ENCODE data around the gene CNFN. TPM values are rescaled to one million over a fixed set of nuclear protein-coding genes. Genes with fewer than 3 reads are reported as not detected.

CNFN gene
- total RNA-seq, 1 donor from 2014 or later, result not detected

DNA sequence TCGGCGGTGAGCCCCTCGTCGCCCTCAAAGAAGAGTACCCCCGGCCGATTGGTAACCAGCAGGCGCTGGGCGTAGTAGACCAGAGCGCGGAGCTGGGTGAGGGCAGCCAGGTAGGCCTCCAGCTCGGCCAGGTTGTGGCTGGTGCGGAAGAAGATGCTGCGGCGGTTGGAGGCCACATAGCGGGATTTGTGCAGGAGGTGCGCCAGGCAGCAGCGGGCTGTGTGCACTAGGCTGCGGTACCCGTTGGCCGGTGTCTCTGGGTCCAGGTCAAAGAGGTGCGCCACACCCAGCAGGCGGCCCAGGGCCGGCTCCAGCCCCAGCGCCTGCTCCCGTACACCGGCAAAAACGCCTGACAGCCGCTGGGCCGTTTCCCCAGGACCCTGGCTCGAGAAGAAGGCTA is 20.3 kb upstream of the CNFN start:
- DNase-seq (ENCODE audit: extremely low read depth, low read depth, low spot score), result no peak

DNA sequence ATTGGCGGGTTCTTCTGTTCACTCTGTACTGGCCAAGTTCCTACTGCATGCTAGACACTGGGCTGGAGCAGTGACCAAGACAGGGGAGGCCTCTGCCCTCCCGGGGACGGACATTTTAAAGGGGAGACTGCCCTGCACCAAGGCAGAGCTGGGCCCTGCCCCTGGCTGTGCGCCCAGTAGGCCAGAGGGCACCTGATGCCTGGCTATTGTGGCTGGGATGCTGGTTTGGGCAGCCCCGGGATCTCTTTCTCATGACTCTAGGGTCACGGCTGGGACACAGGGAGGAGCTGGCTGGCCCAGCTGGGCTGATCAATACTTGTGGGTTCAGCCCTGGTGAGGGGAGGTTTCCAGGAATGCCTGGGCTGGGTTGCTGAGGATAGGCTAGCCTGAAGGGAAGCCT is 19.4 kb upstream of the CNFN start:
- no peak for DNase-seq (ENCODE audit: extremely low read depth, low read depth, low spot score)

DNA sequence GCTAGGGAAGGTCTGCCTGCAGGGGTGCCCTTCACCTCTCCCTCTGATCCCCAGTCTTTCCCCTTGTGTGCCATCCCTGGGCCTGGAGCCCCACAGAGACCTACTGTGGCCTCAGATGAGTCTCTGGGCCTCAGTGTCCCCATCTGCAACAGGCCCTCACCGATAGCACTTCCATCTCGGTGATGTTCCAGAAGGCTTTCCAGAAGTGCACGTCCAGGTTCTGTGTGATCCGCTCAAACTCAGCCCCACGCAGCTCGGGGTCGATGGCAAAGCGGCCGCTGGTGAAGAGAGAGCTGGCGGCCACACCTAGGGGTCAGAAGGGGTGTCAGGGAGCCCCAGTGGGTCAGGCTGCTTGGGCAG is 17.7 kb upstream of the CNFN start:
- DNase-seq (ENCODE audit: extremely low read depth, low read depth, low spot score), result no peak

DNA sequence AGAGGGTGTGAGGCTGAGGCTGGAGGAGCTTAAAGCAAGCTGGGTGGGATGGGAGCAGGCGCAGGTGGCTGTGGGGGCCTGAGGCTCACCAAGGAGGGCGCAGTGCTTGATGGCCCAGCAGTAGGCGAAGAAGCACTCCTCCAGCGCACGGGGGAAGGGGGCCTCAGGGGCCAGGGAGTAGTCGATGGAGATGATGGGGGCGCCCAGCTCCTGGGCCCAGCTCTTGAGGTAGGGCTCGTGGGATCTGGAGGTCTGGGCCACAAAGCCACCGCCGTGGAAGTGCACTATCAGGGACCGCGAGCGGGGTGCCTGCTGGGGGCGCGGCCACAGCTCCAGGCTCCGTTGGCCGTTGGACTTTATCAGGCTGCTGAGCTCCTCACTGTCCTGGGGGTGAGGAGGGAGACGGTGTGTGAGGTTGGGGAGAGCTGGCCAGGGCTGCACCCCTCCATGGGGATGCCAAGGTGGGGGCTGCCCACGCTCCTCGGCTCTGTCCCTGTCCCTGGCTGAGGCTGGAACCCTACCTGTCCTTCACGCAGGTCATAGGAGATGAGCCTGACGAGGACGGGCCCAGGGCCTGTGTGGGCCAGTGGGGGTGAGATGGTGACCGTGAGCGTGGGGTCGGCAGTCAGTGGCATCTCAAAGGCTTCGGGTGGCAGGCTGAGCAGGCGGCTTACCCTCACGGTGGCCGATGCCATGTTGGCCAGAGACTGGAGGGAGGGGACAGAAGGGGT is 17.2 kb upstream of the CNFN start:
- DNase-seq (ENCODE audit: extremely low read depth, low read depth, low spot score), result no peak

DNA sequence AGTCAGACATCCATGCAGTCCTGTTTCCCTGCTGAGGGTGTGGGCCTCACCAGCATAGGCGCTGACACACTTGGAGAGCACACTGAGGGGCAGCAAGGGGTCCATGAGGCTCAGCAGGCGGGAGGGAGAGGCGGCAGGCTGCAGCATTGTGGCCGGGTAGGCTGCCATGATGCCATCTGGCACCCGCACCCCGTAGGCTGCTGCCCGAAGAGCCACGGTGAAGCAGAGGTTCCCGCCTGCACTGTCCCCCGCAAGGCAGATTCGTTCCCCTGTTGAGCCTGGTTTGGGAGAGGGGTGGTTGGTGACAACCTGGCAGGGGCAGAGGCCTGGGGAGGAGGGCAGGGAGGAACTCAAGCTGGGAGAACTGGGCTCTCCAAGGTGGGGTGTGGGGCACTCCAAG is 16.0 kb upstream of the CNFN start:
- no peak for DNase-seq (ENCODE audit: extremely low read depth, low read depth, low spot score)

DNA sequence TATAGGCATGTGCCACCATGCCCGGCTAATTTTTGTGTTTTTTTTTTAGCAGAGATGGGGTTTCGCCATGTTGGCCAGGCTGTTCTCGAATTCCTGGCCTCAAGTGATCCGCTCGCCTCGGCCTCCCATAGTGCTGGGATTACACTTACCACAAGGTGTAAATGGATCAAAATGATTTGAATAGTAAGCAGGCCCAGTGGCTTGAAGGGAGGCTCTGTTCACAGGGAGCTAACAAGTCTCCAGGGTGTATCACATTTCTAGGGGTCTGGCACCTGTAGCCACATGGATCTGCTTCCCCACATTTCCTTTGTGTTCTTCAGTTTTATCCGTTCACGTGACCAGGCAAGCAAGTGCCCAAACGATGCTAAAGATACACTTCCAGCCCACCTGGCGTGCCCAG is 13.5 kb upstream of the CNFN start:
- DNase-seq (ENCODE audit: extremely low read depth, low read depth, low spot score), result no peak

DNA sequence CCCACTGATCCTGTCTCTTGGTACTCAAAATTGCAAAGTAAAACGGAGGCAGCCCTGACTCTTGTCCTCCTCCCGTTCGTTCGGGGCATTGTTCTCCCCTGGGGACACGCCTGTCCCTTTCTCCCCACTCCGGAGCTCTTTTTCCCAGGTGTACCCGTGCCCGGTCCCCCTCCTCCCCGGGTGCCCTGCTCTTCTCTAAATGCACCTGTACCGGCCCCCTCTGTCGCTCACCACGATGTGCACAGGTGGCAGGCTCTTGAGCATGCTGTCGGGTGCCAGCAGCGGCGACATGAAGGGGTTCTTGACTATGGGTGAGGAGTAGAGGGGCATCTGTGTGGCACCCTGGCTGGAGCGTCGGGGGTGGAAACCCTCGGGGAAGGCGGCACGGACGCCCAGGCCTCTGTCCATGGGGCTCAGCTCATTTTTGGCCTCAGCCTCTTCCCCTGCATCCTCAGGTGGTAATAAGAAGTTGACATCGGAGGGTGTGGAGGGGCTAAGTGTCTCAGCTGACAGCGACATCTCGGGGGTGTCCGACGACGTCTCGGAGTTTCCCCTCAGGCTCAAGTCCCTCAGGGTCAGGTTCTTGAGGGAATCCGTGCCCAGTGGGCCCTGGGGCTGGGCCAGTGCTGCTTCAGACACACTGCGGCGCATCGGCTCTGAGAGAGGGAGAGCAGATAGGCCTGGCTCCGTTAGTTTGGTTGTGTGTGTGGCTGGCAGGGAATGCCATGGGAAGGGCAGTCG is 12.4 kb upstream of the CNFN start:
- DNase-seq (ENCODE audit: extremely low read depth, low read depth, low spot score), result no peak

DNA sequence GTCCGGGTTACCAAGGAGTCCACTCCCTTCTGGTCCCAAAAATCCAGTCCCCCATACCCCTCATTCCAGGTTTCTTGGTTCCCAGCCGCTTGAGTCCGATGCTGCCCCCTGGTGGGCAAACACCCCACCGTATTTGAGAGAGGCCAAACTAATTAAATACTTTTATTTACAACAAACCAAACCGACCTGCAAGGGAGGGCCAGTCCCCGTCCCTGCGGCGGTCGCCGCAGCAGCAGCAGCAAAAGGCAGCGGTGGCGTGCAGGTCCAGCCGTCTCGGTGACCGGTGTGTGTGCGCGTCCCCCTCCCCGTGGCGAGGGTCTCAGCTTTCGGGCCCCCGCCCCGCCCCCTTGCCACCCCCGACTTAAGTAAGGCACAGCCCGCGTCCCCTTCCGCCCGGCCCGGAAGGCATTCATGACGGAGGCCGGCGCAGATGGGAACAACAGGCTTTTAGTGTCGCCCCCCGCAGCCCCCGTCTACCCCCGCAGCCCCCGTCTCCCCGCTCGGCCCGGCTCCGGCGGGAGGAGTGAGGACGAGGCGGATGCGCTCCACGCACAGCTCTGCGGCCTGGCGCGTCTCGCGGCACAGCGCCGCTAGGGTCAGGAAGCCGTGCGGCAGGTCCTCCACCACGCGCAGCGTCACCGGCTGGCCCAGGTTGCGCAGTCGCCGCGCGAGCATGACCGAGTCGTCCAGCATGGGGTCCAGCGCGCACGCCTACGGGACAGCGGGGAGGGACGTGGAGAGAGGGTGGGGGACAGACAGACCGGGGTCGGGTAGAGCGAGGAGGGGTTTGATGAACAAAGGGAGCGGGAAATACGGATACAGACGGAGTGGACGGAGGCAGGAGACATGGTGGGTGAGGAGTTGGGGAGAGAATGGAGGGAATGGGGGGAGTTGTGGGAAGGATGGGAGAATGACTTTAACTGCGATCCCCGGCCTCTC is 11.5 kb upstream of the CNFN start:
- no peak for DNase-seq (ENCODE audit: extremely low read depth, low read depth, low spot score)

DNA sequence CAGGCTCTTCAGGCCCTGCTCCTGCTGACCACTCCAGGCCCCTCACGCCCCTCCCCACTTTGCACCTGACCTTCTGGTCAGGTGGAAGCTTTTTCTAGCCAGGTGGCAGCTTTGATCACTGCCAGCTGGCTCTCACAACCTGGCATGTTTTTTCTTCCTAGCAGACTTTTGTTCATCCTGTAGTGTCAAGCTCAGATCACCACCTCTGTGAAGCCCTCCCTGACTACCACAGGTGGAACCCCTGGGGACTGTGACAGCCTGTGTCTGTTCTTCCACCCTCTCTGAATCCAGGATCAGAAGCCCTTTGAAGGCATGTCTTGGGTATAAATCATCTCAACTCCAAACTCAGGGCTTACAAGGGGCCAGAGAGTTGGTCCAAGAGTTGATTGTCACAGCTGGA is 10.3 kb upstream of the CNFN start:
- no peak for DNase-seq (ENCODE audit: extremely low read depth, low read depth, low spot score)

DNA sequence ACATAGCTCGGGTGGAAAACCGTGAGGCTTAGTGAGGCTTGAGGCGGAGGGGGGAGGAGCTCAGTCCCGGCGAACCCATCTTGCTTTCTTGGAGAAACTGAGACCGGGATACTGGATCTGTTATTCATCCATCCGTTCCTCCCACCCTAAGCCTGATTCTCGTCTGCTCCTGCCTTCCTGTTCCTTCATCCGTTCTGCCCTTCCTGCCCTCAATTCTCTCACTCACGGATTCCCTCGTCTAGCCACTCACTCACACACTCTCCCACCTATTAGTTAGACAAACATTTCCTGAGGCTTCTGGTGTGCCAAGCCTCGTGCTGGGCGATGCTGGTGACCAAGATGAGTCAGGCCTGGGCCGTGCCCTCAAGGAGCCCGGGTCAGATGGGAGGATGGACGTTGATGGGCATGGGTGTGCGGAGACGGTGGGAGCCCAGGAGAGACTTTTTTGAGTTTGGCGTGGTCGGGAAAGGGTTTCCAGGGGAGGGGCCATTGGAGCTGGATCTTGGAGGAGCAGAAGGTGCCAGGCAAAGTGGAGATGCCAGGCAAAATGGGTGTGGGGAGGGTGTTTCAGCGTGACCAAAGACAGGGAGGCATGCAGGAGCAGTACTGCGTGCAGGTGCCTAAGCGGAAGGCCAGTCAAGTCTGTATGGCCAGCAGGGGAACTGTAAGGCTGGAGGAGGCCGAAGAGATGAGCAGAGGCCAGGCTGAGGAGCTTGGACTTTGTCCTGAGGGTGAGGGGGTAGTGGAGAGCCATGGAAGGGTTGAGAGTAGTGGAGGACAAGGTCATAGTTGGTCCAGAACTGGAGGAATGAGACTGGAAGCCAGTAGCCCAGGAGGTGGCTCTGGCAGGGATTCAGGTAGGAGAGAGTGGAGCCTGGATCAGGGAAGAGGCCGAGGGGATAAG is 7.4 kb upstream of the CNFN start:
- no peak for DNase-seq (ENCODE audit: extremely low read depth, low read depth, low spot score)

DNA sequence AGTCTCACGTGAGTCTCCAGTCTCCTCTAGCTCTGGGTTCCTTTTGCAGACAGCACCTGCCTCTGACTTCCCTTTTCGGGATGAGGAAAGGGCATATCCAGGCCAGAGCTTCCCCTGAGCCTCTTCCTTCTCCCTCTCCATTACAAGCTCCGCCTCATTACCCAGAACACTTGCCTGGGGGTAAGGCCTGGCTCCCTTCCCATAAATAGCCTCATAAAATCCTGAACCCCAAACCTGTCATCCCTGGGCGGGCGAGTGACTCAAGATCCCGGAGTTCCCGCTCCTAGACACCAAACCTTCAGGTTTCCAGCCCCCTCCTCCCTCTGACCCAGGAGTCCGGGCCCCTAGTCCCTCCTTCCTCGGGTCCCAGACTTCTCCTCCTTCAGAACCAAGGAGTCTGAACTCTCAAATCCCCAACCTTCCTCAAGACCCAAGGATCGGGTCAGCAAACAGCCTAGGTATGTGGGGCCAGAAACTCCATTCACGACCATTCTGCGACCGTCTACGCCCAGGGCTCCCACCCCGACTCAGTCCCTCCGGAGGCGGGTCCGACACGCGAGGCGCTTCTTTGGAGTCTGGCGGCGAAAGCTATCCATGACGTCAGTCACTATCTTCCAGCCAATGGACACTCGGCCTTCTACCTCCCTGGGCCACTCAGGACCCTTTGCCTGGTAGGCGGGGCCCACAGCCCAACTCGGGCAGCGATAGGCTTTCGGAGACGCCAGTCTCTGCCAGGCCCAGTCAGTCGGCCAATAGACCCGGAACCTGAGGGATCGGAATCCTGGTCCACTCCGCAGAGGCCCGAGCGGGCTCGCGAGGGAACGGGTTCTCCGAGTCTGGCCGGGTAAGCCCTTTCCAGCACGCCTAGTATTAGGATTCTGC is 6.5 kb upstream of the CNFN start:
- DNase-seq (ENCODE audit: extremely low read depth, low read depth, low spot score), result peak; percentile 94

DNA sequence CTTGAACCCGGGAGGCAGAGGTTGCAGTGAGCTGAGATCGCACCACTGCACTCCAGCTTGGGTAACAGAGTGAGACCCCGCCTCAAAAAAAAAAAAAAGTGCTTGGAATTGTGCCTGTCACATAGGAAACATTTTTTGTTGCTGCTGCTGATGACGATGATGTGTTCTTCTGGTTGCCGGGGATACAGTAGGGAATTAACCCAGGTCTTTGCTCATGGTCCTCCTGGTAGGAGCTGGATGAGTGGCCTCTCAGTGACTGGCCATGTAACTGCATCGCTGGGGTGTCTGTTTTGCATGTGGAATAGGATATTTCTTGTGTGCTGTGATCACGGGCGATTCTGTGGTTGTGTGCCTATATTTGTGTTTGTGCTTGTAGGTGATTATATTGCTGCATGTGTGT is 4.7 kb upstream of the CNFN start:
- no peak for DNase-seq (ENCODE audit: extremely low read depth, low read depth, low spot score)

DNA sequence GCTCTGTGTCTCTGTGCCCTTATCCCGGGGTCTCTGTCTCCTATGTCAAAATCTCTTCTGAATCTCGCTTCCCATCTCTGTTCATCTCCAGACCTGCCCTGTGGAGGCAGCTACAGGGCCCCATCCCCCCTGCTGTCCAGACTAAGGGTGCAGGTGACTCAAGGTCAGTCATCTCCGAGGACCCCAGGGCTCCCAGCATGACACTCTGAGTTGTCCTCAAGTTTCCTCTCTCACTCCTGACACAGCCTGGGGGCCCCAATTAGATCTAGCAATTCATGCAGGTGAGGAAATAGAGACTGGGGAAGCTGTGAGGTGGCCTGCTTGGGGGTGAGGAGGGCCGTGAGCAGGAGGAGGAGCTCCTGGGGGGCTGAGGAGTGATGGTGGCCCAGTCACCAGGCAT is 2.1 kb upstream of the CNFN start:
- DNase-seq (ENCODE audit: extremely low read depth, low read depth, low spot score), result no peak

DNA sequence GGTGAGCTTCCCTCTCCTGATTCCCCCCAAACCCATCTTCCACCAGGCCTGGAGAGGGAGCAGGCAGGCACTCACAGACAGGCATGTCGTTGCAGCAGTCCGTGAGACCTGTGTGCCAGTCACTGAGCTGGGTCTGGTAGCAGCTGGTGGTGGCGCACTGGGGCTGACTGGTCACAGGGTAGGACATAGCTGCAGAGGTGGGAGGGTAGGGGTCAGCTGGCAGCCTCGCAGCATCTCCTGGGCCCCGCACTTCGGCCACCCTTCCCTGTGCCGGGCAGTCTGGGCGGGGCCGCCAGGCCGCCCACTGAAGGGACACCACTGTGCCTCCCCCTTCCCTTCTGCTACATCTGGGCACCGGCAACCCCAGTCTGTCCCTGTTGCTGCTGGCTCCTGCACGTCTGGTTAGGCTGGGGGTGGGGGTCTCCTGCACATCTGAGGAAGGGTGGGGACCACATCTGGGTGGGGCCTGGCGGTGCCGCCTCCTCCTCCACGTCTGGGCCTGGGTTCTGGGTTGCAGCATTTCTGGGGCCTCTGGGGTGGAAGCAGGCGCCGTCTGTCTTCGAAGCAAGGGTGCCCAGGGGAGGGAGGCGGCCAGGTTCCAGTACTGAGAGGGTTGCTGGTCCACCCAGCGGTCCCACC is 1.1 kb downstream of the CNFN start:
- no peak for DNase-seq (ENCODE audit: extremely low read depth, low read depth, low spot score)

DNA sequence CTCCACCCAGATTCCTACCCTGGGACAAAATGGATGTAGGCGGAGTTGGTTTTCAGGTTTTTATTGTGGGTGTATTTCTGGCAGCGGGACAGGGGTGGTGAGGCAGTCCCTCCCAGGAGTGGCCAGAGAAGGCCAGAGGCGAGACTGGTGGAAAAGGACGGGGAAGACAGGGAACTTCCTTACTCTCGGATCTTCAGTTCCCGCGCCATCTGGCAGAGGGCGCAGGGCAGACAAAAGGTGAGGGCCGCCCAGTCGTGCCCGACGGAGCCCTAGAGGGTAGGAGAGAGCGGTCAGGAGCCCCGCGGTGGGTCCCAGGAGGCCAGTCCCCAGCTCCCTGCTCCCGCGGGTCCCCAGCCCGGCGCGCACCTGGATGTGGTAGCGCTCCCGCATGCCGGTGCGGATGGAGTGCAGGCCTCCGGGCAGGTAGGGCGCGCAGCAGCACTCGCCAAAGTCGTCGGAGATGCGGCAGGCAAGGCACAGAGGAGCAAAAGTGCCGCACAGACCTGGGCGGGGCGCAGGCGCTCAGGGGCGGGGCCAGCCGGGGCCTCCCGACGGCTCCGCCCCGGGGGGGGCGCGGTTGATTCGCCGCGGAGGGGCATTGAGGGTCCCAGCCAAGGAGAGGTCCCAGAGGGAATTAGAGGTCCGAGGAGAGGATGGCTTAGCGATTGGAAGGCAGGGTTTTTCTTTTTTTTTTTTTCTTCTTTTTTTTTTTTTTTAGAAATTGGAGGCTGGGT is 3.0 kb downstream of the CNFN start:
- DNase-seq (ENCODE audit: extremely low read depth, low read depth, low spot score), result no peak

DNA sequence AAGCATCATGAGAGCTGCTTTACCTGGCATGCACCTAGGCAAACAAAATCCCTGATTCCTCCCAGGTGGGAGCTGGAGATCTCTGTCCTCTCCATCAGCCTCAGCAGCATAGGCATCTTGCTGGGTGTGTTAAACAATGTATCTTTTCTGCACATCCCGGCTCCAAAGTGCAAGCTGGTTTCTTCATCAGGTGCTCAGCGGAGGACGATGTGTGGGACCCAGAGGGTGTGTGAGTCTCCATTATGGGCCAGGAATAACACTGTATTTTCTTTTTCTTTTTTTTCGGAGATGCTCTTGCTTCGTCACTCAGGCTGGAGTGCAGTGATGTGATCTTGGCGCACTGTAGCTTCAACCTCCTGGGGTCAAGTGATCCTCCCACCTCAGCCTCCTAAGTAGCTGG is 9.9 kb downstream of the CNFN start:
- DNase-seq (ENCODE audit: extremely low read depth, low read depth, low spot score), result no peak

DNA sequence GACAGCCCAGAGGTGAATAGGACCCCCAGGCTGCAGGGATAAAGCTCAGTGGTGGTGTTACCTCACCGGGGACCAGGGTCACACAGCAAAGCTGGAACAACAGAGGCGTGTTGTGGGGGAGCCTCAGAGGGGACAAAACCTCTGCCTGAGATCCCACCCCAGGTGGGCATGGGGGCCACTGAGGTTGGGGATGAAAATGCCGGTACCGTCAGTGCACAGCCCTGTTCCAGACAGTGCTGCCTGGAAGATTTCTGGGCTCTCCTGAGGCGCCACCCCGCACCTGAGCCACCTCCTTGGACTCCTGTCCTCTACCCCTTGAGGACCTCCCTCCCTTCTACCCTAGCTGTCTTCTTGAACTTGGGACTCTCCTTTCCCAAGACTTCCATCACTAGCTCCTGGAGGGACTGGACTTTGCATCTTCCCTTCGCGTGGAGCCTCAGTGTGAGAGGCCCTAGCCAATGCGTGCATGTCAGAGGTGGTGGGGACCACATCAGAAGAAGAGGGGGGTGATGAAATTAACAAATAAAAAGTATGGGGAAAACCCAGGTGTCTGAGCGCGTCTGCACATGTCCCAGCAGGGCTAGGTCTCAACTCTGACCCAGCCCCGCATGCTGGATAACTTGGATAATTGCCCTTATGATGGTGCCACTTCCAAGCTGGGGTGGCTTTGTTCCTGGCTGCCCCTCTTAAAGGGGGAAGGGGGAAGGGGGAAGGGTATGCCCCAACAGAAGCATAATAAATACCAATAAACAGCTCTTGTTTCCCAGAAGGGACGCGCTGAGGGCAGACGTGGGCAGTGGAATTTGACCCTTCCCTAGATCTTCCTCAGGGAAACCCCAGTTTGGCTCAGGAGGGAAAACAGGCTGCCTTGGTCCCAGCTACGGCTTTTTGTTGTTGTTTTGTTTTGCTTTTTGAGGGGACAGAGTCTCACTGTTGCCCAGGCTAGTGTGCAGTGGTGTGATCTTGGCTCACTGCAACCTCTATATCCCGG is 11.6 kb downstream of the CNFN start:
- no peak for DNase-seq (ENCODE audit: extremely low read depth, low read depth, low spot score)

Measured in glomerular endothelial cell (primary cell).